ENCODE data around the gene FAN1. TPM values are rescaled to one million over a fixed set of nuclear protein-coding genes. Genes with fewer than 3 reads are reported as not detected.

FAN1 gene
- total and polyA plus RNA-seq, 2 donors (not counting 3 experiments of a cell fraction or from before 2014, with no cell fraction given), result 4.3 to 11.7 TPM

GRCh38 chr15:30939161-30939560 lies 35.4 kb downstream of the FAN1 start:
- TF ChIP-seq MAX (IDR thresholded peaks at IDR 0.05; ENCODE audit: insufficient read depth, insufficient read length), result no peak
- TF ChIP-seq POLR2AphosphoS5 (IDR thresholded peaks at IDR 0.05; ENCODE audit: insufficient read depth, low read depth, low read length), result no peak
- TF ChIP-seq EZH2 (IDR thresholded peaks at IDR 0.05; ENCODE audit: borderline replicate concordance, low read depth, low read length, severe bottlenecking), result no peak
- TF ChIP-seq CTCF (IDR thresholded peaks at IDR 0.05; ENCODE audit: extremely low read depth in 1 of 2, insufficient read depth in 1 of 2, low read depth in 1 of 2, low read length in 2 of 2), result no peak
- TF ChIP-seq GATA2 (IDR thresholded peaks at IDR 0.05; ENCODE audit: insufficient read depth, insufficient read length, low read depth, low read length), result no peak
- Histone ChIP-seq H3K9ac (replicated peaks; ENCODE audit: extremely low read depth, insufficient read depth, low read length) (no peak overlapping the region), H3K9me1 (replicated peaks; ENCODE audit: control insufficient read depth, extremely low read depth, insufficient read depth, low read length) (no peaks in the 10 kb centered on the region), H3K27ac (ENCODE audit: insufficient read depth, low read depth, low read length) (no peak overlapping the region), H3K36me3 (ENCODE audit: control insufficient read depth in 2 of 2, extremely low read depth in 1 of 2, insufficient read depth in 2 of 2, low read length in 2 of 2) (peaks cover 32 to 41% of the 10 kb centered on the region in 2 experiments), H3K4me2 (ENCODE audit: insufficient read depth, low read length) (no peak overlapping the region), H3K79me2 (ENCODE audit: control insufficient read depth, insufficient read depth, low read length) (no peaks in the 10 kb centered on the region), H2AFZ (ENCODE audit: low read depth, low read length) (no peak overlapping the region), H3K9me3 (replicated peaks; ENCODE audit: control insufficient read depth, insufficient read depth, low read length) (no peaks in the 10 kb centered on the region), H3K4me3 (replicated peaks in 1 of 3; ENCODE audit: insufficient read depth in 1 of 3, low read depth in 1 of 3, low read length in 3 of 3) (no peak overlapping the region), H4K20me1 (replicated peaks; ENCODE audit: control insufficient read depth, extremely low read depth, insufficient read depth, low read length) (no peaks in the 10 kb centered on the region), H3K4me1 (ENCODE audit: control insufficient read depth, extremely low read depth, insufficient read depth, low read length) (no peaks in the 10 kb centered on the region), H3K27me3 (ENCODE audit: control insufficient read depth in 2 of 2, insufficient read depth in 2 of 2, low read length in 2 of 2) (no peaks in the 10 kb centered on the region)
- FAIRE-seq, result no peak
- no TSS peak for BruUV-seq (replicated peaks)
- no peak for DNase-seq (ENCODE audit: low read depth, low spot score)
- CTCF ChIA-PET, result interaction anchor here (1.5 kb wide), 1 partner anchor 190 kb away, joined by 6 read pairs; no protein-coding TSS in a partner anchor
- intact Hi-C loops (cut with micrococcal nuclease), result no loop called here
- POLR2A ChIA-PET, result no interaction called here
- dilution Hi-C loops (cut with MboI; ENCODE audit: extremely low pct_ligation_motif_present, low sequenced_read_pairs), result no loop called here

GRCh38 chr15:30940359-30940758 lies 36.6 kb downstream of the FAN1 start:
- Histone ChIP-seq H3K27ac (ENCODE audit: insufficient read depth, low read depth, low read length) (no peak overlapping the region), H4K20me1 (replicated peaks; ENCODE audit: control insufficient read depth, extremely low read depth, insufficient read depth, low read length) (no peaks in the 10 kb centered on the region), H3K4me2 (ENCODE audit: insufficient read depth, low read length) (no peak overlapping the region), H3K9me1 (replicated peaks; ENCODE audit: control insufficient read depth, extremely low read depth, insufficient read depth, low read length) (no peaks in the 10 kb centered on the region), H3K27me3 (ENCODE audit: control insufficient read depth in 2 of 2, insufficient read depth in 2 of 2, low read length in 2 of 2) (no peaks in the 10 kb centered on the region), H3K9ac (replicated peaks; ENCODE audit: extremely low read depth, insufficient read depth, low read length) (no peak overlapping the region), H2AFZ (ENCODE audit: low read depth, low read length) (no peak overlapping the region), H3K79me2 (ENCODE audit: control insufficient read depth, insufficient read depth, low read length) (no peaks in the 10 kb centered on the region), H3K9me3 (replicated peaks; ENCODE audit: control insufficient read depth, insufficient read depth, low read length) (no peaks in the 10 kb centered on the region), H3K4me1 (ENCODE audit: control insufficient read depth, extremely low read depth, insufficient read depth, low read length) (no peaks in the 10 kb centered on the region), H3K4me3 (replicated peaks in 1 of 3; ENCODE audit: insufficient read depth in 1 of 3, low read depth in 1 of 3, low read length in 3 of 3) (no peak overlapping the region), H3K36me3 (ENCODE audit: control insufficient read depth in 2 of 2, extremely low read depth in 1 of 2, insufficient read depth in 2 of 2, low read length in 2 of 2) (peaks cover 32 to 45% of the 10 kb centered on the region in 2 experiments)
- DNase-seq (ENCODE audit: low read depth, low spot score) (no peak), FAIRE-seq (no peak)
- intact Hi-C loops (cut with micrococcal nuclease), result no loop called here
- no TSS peak for BruUV-seq (replicated peaks)
- dilution Hi-C loops (cut with MboI; ENCODE audit: extremely low pct_ligation_motif_present, low sequenced_read_pairs), result no loop called here
- ChIA-PET POLR2A (no interaction called here), CTCF (no interaction called here)
- TF ChIP-seq POLR2A (IDR thresholded peaks at IDR 0.05; ENCODE audit: low read depth, low read length) (no peak), MAX (IDR thresholded peaks at IDR 0.05; ENCODE audit: insufficient read depth, insufficient read length) (no peak)
